AG09319 (cell line): ENCODE data around the gene PRKRA.

Experiments used
- DNase-seq: peaks from one replicate; pipeline ENCODE4 v3.0.0-alpha.2; 2010; ENCODE audit warnings: low read depth; ENCODE audit errors: extremely low read depth
- TF ChIP-seq, protein P1 (sequence below): IDR thresholded peaks from 2 replicates; pipeline ENCODE4 v1.5.1; 2011; ENCODE audit warnings: low read depth, mild to moderate bottlenecking, inconsistent platforms, low read length, moderate library complexity

The PRKRA gene

DNA sequence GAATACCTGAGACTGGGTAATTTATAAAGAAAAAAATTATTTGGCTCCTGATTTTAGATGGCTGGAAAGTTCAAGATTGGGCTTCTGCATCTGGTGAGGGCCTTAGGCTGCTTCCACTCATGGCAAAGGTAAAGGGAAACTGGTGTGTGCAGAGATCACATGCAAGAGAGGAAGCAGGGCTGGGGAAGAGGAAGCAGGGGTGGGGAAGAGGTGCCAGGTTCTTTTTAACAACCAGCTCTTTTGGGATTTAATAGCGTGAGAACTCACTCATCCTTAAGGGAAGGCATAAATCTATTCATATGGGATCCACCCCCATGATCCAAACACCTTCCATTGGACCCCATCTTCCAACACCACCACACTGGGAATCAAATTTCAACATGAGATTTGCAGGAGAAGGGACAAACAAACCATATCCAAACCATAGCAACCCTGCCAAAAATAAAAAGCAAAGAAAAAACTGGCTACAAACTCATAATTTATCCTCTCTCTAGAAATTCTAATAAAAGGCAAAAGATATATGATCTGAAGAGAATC, 30.4 kb downstream of the PRKRA start:
- TF ChIP-seq, protein P1, sequence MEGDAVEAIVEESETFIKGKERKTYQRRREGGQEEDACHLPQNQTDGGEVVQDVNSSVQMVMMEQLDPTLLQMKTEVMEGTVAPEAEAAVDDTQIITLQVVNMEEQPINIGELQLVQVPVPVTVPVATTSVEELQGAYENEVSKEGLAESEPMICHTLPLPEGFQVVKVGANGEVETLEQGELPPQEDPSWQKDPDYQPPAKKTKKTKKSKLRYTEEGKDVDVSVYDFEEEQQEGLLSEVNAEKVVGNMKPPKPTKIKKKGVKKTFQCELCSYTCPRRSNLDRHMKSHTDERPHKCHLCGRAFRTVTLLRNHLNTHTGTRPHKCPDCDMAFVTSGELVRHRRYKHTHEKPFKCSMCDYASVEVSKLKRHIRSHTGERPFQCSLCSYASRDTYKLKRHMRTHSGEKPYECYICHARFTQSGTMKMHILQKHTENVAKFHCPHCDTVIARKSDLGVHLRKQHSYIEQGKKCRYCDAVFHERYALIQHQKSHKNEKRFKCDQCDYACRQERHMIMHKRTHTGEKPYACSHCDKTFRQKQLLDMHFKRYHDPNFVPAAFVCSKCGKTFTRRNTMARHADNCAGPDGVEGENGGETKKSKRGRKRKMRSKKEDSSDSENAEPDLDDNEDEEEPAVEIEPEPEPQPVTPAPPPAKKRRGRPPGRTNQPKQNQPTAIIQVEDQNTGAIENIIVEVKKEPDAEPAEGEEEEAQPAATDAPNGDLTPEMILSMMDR: no peak
- DNase-seq: no peak

GRCh38 chr2:178419123-178419522, 31.9 kb downstream of the PRKRA start:
- TF ChIP-seq, protein P1: peak; percentile 33
- no peak for DNase-seq

DNA sequence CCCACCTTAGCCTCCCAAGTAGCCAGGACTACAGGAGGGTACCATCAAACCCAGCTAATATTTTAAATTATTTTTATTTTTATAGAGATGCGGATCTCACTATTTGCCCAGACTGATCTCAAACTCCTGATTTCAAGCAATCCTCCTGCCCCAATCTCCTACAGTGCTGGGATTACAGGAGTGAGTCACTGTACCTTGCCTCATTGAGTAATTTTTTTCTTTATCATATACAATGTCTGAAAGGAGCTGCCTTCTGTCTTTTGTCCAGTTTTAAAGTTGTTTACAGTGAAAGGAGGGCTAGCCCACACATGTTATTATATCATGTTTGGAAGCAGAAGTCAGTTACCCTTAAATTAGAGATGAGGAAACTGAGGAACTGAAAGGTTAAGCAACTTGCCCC, 32.5 kb downstream of the PRKRA start:
- no peak for DNase-seq
- TF ChIP-seq, protein P1: no peak

DNA sequence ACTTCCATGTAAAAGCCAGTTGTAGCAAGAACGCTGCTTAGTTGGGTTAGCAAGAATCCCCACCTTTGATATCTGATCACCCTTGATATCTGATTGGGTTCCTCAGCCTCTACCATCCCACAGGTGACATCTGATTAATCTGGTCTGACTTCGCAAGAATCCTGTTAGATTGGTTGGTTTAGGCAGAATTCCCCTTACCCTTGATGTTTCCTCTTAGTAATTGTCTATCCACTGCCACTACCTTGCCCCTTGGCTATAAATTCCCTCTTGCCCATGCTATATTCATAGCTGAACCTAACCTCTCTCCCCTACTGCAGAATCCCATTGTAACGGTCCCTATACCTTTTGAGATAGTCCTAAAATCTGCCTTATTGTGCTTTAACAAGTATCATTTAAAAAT, 33.1 kb downstream of the PRKRA start:
- TF ChIP-seq, protein P1: no peak
- no peak for DNase-seq

- DNase-seq: no peak
- TF ChIP-seq, protein P1: no peak
These were observed 35.0 kb downstream of the PRKRA start for GRCh38 chr2:178415979-178416378.

DNA sequence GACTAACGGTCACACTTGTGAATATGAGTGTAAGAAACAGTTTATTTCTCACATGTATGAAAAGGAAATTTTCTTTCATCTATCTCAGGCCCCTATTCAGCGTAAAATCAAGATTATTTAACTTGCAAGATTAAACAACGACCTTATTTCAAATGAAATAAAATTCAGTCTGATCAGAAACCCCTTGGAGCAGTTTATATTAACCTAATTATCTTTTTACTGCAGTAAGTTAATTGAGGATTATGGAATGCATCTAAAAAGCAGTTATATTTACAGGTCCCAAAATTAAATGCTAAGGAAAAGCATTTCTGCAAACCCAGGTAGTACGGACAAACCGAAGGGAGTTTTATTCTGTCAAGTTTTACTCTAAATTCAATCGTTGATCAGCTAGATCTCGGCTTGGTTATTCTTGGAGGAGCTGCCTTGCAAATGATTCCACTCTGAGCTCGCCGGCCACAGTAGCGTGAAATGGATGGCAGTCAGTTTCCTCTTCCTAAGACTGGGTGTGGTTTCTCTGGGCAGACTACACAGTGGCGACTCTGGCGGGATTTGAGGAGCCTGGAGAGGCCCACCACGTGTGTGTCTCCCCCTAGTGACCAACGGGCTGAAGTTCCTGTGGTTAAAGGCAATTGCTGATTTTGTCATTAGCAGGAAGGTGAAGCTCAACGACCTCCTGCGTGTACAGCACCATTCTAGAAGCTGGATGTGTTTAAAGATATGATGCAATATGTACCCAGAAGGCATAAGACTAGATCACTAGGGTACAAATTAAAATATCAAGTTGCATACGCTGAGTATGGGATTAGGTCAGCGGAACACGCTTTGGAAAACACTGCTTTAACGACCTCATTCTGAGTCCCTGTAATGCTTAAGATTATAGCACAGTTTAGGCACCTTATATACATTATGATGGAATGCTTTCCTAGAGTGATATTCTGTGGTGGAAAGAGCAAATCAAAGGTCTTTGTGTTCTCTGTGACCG, 36.4 kb downstream of the PRKRA start:
- DNase-seq: peak; percentile 92
- TF ChIP-seq, protein P1: peak; percentile 95
